GM18520 (cell line): ENCODE data around the gene SERPINE1.
"Not testable (repeated sequence)": the region's sequence is repeated elsewhere in the genome, so short reads cannot be mapped to it uniquely, and the experiment has no call there.

ENCODE experiments used
- ATAC-seq: cut with Tn5 transposase; IDR thresholded peaks from one replicate; pipeline ENCODE4 v1.9.1; 2021; ENCODE audit not compliant: unreplicated experiment

Gene SERPINE1

GRCh38 chr7:101100858-101101847, 25.8 kb upstream of the SERPINE1 start:
- ATAC-seq: no peak

- ATAC-seq: no peak
These were observed 24.9 kb upstream of the SERPINE1 start for GRCh38 chr7:101102026-101102425.

GRCh38 chr7:101103701-101104100, 23.2 kb upstream of the SERPINE1 start:
- not testable (repeated sequence) for ATAC-seq

- ATAC-seq: no peak
These were observed 22.7 kb upstream of the SERPINE1 start for GRCh38 chr7:101104193-101104713.

- ATAC-seq: no peak
These were observed 22.1 kb upstream of the SERPINE1 start for GRCh38 chr7:101104799-101105198.

GRCh38 chr7:101105248-101105647, 21.7 kb upstream of the SERPINE1 start:
- ATAC-seq: not testable (repeated sequence)

GRCh38 chr7:101106386-101106785, 20.5 kb upstream of the SERPINE1 start:
- no peak for ATAC-seq

- no peak for ATAC-seq
These were observed 18.5 kb upstream of the SERPINE1 start for GRCh38 chr7:101108330-101108857.

- ATAC-seq: no peak
These were observed 17.9 kb upstream of the SERPINE1 start for GRCh38 chr7:101108961-101109360.

GRCh38 chr7:101109368-101109767, 17.5 kb upstream of the SERPINE1 start:
- ATAC-seq: no peak

GRCh38 chr7:101111261-101111660, 15.6 kb upstream of the SERPINE1 start:
- no peak for ATAC-seq

- ATAC-seq: no peak
These were observed 14.7 kb upstream of the SERPINE1 start for GRCh38 chr7:101112233-101112632.

GRCh38 chr7:101113140-101113539, 13.8 kb upstream of the SERPINE1 start:
- not testable (repeated sequence) for ATAC-seq

- no peak for ATAC-seq
These were observed 13.1 kb upstream of the SERPINE1 start for GRCh38 chr7:101113836-101114235.

GRCh38 chr7:101114492-101114891, 12.4 kb upstream of the SERPINE1 start:
- ATAC-seq: no peak

- ATAC-seq: no peak
These were observed 11.7 kb upstream of the SERPINE1 start for GRCh38 chr7:101115215-101115614.

- no peak for ATAC-seq
These were observed 10.0 kb upstream of the SERPINE1 start for GRCh38 chr7:101116898-101117297.

- no peak for ATAC-seq
These were observed 8.0 kb upstream of the SERPINE1 start for GRCh38 chr7:101118856-101119255.

GRCh38 chr7:101119876-101120275, 7.0 kb upstream of the SERPINE1 start:
- ATAC-seq: no peak

- ATAC-seq: no peak
These were observed 6.6 kb upstream of the SERPINE1 start for GRCh38 chr7:101120315-101120714.

GRCh38 chr7:101121631-101121990, 5.3 kb upstream of the SERPINE1 start:
- not testable (repeated sequence) for ATAC-seq
